Measurements from ENCODE around the gene TFIP11.

Gene TFIP11

DNA sequence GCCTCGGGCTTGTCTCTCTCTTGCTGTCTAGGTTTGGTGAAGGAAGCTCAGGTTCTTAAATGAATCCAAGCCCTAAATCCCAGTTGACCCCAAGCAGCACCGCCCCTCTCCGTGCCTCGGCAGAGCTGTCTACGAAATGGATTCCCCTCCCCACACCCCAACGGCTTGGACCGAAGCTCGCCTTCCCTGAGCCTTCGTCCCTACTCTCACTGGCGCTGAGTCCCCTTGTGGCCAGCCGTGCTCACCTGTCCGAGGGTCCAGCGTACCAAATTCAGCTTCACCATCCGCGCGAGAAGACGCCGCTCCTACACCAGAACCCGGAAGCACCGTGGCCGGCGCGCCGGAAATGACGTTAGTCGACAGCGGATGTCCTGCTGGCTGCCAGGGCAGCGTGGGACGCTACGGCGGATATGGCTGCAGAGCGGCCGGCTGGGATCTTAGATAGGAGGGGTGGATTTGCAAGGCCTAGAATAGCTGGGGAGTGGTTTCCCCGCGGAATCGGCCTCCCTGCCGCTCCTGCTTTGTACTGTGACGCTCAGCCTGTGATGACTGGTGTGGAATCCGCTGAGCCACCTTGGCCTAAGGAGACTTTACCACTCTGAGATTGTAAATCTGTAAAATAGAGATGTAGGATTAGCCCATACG lies at the start of gene TFIP11:
TSS of gene TFIP11 (minus strand) at position 325 of the 645 bp plus-strand sequence. CDS start 2,201 bp downstream, outside the sequence.
- DNase-seq = peak; percentile 80

DNA sequence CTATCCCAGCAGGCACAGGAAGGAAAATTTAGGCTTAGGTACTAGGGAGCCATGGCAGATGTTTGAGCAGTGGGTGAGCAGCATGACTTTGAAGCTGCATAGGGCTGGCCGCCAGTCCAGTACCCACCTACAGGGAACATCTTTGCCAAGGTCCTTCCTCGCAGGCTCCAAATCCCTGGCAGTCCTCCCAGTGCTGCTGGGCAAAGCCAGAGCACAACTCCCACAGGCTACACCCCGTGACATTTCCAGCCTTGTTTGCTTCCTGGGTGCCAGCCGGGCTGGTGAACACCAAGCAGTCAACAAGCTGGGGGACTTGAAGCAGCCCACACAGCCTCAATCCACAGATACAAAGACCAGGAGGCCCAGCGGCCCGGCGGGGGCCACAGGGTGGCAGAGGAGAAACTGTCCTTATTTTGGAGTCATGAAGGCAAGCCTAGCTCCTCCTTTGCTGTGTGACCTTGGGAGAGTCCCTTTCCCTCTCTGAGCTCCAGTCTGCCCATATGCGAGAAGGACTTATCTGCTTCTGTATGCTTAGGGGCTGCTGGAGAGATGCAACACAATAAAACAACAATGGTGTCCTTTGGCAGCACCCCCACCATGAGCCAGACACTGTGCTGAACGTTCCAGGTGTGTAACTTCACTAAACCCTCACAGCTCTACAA lies 49.6 kb upstream of the TFIP11 start:
- no peak for DNase-seq

DNA sequence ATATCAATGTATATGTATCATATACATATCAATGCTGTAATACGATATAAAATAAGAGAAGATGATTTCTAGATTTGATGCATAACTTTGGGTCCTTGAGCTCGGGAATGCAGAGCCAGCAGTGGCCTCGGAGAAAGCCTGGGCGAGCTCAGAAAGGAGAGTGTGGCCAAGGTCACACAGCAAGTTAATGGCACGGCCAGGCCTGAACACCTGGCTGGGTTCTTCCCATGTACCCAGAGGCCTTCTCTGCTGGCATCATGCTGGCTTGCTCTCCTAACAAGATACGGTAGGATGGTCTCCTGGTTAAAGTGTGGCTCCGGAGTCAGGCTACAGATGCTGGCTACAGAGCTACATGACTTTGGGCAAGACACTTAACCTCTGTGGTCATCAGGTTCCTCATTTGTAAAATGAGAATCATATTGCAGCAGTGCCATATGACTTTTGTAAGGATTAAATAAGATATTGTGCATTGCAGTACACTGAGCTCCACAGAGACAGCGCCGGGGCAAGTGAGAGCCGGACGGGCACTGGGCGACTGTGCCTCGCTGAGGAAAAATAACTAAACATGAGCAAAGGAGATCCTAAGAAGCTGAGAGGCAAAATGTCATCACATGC lies 47.8 kb upstream of the TFIP11 start:
- DNase-seq = no peak

DNA sequence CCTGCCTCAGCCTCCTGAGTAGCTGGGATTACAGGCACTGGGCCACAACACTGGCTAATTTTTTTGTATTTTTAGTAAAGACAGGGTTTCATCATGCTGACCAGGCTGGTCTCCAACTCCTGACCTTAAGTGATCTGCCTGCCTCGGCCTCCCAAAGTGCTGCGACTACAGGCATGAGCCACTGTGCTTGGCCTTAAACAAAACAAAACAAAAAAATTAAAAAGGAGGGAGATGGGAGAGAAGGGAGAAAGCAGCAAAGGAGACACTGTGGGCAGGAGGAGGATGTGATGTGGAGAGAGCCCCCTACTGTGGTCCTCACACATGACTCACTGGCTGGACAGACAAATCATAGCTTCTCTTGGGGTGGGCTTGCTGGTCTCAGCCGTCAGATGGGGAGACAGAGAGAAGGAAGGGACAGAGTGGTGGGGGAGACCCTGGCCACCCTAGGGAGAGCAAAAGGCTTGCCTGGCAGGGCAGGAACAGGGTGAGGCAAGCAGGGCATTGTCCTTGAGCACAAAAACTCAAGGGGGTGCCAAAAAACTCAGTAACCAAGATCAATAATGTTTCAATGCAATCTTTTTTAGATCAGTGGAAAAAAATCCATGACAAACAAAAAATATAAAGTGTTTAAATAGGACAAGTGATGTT lies 46.1 kb upstream of the TFIP11 start:
- DNase-seq = no peak

DNA sequence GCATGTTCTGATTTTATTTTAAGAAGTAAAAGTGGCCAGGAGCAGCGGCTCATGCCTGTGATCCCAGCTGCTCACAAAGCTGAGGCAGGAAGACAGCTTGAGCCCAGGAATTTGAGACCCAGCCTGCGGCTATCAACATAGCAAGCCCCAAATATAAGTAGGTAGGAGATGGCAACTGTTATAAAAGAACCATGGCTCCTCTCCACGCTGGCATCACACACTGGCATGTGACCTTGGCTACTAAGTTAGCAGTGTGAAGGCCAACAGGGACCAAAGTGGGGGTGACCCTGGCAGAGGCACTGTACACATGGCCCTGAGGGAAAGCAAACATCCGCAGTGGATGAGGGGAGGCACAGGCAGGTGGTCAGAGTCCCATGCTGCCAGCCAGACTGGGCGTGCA lies 44.6 kb upstream of the TFIP11 start:
- no peak for DNase-seq

DNA sequence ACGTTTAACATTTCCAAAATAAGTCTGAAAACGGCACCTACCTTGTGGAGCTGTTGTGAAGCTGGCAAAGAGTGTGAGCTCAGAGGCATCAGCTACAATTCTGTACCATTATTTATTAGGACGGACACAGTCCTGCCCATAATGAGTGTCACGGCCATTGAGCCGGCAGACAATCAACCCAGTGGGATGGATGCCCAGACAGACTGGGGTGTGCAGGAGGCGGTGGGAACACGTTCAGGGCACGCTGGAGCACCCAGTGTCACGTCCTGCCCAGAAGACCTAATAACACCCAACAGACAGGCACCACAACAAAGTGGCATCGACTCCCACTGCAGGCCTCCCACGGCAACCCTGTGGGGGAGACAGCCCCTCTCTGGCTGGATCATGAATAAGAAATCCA lies 43.2 kb upstream of the TFIP11 start:
- no peak for DNase-seq

DNA sequence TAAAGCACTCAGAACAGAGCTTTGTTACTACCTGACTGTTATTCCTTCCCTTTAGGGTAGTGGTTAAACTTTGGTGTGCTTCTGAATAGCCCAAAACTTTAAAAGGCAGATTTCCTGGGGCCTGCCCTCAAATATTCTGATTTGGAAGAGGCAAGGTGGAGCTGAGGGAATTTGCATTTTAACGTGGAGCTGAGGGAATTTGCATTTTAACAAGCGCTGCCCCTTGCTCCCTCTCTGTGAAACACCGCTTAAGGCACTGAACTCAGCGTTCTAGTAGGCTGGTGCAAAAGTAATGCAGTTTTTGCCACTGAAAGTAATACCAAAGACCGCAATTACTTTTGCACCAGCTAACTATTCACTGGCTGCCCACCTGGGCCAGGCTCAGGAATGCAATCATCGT lies 42.7 kb upstream of the TFIP11 start:
- no peak for DNase-seq

DNA sequence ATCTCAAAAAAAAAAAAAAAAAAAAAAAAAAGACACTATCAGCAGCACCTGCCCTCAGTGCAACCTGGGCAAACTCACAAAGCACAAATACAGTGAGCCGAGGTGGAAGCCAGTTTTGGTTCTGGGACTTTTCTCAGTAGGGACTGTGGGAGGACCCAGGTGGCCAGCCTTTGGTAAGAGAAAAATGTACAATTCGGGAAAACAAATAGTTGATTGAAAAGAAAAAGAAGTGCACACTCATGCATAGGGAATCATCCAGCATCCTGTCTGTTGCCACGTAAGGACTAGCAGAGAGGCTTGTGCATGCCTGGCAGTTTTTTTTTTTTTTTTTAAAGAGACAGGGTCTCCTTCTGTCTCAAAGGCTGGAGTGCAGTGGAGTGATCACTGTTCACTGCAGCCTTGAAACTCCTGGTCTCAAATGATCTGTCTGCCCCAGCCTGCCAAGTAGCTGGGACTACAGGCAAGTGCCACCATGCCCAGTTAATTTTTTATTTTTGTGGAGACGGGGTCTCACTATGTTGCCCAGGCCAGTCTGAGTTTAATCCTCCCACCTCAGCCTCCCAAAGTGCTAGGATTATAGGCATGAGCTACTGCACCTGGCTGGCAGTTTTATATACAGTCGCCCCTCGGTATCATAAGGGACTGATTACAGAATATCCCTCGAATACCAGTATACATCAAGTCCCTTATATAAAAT lies 40.9 kb upstream of the TFIP11 start:
- peak; percentile 69 for DNase-seq

DNA sequence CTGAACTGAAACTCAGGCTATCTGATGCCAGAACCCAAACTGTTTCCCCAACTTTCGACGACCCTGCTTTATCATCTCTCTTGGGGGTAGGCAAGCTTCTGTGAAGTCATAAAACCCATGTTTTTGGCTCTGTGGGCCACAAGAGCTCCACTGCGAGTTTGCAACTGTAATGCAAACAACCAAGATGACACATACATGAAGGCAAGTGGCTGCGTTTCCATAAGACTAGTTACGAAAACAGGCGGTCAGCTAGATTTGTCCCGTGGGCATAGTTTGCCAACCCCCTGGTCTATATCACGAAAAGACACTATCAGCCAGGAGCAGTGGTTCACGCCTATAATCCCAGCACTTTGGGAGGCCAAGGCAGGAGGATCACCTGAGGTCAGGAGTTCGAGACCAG lies 40.2 kb upstream of the TFIP11 start:
- DNase-seq = no peak

DNA sequence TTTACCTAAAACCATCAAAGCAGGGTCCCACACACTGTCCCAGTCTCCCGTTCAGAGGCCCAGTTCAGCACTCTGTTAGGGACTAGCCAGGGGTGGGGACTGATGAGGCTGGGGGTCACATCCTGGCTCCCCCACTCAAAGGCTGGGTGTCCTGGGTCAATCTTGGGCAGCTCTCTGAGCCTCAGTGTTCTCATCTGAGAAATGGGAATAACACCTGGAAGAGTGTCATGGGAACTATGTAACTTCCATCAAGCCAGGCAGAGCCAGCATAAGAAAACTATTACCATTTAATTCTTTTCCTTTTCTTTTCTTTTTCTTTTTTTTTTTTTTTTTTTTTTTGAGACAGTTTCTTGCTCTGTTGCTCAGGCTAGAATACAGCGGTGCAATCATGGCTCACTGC lies 39.3 kb upstream of the TFIP11 start:
- no peak for DNase-seq

DNA sequence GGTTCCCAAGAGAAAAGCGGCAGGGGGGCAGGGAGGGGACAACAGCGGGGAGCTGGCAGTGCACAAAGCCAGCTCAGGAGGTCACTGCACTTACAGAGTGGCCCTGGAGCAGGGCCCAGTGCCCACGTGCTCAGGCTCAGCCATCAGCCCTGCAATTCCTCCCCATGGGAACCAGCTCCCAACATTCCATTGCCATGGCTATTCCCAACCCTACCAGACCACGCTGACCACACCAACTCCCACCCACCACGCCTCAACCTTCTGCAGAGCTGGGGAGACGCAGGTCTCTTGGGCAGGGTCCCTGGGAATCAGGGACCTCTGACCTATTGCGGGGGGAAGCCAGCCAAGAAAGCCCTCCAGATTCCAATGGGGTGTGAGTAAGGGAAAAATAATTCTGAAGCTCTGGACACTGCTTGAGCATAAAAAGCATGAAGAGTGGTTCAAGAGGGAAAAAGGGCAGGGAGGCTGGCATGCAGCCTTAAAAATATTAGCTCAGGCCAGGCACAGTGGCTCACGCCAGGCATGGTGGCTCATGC lies 38.3 kb upstream of the TFIP11 start:
- DNase-seq = no peak

DNA sequence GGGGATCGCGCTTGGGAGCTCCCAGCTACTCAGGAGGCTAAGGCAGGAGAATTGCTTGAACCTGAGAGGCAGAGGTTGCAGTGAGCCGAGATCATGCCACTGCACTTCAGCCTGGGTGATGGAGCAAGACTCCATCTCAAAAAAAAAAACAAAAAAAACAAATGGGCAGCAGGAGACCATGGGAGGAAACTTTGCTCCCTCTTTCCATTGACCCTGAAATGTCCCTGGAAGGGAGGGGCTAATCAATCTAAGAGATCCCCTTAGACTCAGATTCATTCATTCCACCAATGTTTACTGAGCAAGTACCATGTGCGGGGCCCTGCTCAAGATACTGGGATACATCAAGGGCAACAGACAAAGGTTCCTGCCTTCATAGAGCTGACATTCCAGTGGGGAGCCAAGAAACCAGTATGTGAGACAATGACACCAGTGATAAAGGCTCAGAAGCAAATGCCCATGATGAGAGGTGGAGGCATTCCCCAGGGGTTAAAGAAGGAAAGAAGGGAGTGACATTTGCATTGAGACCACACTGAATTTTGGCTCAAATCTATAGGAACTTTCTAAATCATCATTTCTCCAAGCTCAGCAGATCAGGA lies 37.7 kb upstream of the TFIP11 start:
- no peak for DNase-seq

DNA sequence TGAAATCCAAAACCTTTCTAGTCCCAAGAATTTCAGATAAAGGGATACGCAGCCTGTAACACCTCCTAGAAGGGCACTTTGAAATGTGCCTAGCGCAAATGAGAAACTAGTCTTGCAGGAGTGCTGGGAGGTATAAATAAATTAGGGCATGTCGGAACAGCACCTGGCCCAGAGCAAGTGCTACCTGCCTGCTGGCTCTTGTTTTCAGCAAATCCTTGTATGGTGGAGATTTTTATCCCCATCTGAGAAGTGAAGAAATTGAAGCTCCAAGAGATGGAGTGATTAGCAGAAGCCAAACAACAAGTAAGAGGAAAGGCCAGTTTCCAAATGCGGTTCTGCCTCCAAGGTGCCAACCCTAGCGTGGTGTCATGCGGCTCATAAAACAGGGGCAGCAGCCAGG lies 36.7 kb upstream of the TFIP11 start:
- DNase-seq = peak; percentile 56

DNA sequence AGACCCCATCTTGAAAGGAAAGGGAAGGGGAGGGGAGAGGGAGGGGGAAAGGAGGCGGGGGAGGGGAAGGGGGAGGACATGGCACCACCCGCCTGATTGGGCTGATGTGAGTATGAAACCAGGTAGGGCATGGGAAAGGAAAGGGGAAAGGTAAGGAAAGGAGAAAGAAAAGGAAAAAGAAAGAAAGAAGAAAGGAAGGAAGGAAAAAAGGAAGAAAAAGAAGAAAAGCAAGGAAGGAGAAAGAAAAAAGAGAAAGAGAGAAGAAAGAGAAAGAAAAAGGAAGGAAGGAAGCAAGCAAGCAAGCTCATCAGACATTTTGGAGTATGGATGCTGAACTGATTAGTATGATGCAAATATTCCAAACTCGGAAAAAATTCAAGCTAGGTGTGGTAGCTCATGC lies 36.0 kb upstream of the TFIP11 start:
- DNase-seq = no peak

DNA sequence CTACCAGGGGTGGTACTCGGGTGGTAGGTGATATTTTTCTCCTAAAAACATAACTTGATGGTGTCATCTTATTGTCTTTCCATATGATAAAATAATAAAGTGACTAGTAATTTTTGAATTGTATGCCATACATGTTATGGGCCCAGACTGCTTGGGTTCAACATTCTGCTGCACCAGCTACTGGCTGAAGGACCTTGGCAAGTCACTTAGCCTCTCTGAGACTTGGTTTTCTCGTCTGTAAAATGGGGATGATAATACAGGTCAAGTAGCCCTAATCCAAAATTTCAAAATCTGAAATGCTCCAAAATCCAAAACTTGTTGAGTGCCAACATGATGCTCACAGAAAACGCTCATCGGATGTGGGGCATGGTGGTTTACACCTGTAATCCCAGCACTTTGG lies 35.6 kb upstream of the TFIP11 start:
- no peak for DNase-seq

DNA sequence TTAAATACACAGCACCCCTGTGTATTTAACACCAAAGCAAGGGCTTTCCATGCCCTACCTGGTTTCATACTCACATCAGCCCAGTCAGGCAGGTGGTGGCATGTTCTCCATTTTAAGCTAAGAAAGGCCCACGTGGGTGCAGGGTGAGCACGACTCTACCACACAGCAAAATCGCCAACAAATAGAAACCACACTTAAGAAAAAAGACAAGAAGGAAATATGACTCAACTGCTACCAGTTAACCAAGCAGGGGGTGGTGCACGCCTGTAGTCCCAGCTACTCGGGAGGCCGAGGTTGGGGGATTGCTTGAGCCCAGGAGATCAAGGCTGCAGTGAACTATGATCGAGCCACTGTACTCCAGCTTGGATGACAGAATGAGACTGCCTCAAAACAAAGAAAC lies 35.2 kb upstream of the TFIP11 start:
- no peak for DNase-seq

DNA sequence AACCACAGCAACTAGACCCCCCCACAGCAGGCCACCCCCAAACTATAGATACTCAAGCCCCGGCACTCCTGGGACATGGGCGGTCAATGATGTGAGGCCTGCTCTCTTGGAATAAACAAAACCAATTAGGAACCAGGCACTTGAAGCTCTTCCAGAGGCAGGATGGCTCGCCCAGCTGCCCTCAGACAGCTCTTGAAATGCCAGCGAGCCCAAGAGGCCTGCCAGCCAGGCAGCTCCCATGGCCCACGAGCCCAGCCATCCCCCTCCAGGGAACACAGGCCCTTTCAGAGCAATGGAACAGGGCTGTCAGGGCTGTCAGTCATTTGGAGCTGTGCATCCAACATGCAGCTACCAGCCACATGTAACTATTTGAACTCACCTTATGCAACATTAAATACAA lies 34.0 kb upstream of the TFIP11 start:
- no peak for DNase-seq

DNA sequence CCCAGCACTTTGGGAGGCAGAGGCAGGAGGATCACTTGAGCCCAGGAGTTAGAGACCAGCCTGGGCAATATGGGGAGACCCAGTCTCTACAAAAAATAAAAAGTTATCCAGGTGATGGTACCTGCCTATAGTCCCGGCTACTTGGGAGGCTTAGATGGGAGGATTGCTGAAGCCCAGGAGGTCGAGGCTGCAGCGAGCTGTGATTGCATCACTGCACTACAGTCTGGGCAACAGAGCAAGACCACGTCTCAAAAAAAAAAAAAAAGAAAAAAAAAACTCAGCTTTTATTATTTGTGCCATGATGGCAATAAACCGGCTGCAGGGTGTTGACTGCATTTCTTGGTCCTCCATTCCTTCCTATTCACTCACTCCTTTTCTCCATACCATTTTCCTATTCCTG lies 33.6 kb upstream of the TFIP11 start:
- DNase-seq = no peak

DNA sequence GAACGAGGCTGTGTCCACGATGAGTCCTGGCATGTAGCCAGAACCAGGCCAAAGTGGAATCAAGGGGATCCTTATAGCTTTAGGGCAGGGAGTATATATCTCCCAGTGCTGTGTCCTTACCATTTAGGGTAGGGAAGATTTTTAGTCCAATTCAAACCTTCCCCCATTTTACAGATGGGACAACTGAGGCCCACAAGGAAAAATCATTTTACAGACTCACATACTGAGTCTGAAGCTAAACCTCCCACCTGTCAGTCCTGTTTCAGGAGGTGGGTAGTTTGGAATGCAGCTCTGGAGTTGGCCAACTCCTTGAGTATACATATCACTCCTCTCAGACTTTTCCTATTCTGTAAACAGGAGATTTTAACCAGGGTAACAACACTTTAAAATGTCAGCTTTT lies 33.1 kb upstream of the TFIP11 start:
- DNase-seq = no peak

DNA sequence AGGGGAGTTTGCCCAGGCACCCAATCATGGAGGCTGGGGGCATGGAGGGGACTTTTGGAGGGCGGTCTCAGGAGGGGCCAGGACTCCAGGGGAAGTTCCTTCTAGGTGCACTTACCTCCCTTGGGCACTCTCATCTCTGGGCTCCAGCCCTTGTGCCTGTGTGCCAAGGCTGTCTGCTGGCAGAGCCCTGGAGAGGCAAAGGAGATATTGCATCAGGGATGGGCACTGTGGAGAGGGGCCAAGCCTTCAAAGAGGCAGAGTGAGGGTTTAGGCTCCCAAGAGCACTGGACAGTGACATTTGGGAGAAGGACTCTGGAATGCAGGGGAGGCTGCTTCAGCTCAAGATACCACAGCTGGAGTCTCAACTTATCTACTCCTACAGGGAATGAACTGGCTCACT lies 32.2 kb upstream of the TFIP11 start:
- DNase-seq = no peak

DNA sequence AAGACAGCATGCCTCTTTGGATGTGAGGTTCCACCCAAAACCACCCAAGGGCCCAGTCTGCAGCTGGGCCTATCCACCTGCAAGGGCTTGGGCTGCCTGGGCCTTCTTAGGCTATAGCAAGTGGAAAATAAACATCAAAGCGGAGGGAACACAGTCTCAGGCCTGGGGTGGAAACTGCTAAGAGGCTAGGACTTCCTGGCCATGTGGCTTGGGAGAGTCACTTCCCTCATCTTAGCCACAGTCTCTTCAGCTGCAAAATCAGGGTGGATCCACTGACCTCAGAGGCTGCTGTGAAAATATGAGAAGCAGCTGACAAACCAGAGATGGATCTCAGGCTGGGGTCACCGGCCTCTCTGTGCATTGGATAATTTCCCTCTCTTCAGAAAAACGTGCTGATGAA lies 30.6 kb upstream of the TFIP11 start:
- no peak for DNase-seq

DNA sequence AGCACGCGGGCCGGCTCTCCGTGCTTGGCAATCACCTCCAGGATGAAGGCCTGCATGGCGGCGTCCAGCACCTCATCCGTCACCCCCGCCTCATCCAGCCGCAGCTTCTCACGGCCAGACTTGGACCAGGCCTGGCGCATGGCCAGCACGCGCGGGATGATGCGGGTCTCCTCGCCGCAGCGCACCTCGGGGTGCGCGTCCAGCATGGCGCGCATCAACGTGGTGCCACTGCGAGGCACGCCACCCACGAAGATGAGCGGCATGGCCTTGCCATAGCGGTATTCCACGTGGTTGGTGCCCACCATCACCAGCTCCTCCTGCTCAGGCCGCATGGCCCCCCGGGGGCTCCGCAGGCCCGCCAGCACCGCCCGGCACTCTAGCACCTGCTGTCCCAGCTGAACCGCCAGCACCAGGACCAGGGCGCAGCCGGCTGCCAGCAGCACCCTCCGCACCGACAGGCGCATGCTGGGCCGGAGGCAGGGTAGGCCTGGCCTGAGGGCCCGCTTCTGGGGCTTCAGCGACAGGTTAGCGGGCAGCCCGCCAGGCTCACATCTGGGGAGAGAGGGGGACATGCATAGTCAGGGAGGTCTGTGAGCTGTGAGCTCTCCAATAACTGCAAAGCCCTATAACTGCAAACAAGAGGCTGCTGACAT lies 29.0 kb upstream of the TFIP11 start:
- DNase-seq = no peak

All from NCI-H2171 (cell line).